Sigmoid colon (tissue), 7 donors: ENCODE measurements around the gene CPNE1. TPM values are rescaled to one million over a fixed set of nuclear protein-coding genes. Genes with fewer than 3 reads are reported as not detected.
A peak's percentile ranks its signal among the peaks of the same experiment; 100 is the strongest.

Experiments
- DNase-seq: peaks from one replicate; pipeline ENCODE4 v3.0.0-alpha.2; 2019
- H3K27ac ChIP-seq, 4 donors: fragments of 200-600 bp; sonication (generic); one replicate each; pipeline ENCODE4 v1.5.1; 2016 to 2019; ENCODE audit warnings: mild to moderate bottlenecking in 1 of 4
- H3K27me3 ChIP-seq, 3 donors: fragments of 200-600 bp; sonication (generic); one replicate each; pipeline ENCODE4 v1.5.1; 2019; ENCODE audit warnings: mild to moderate bottlenecking in 1 of 3
- H3K36me3 ChIP-seq, 4 donors: fragments of 200-600 bp; sonication (generic); one replicate each; pipeline ENCODE4 v1.5.1; 2016 to 2019
- H3K4me1 ChIP-seq, 4 donors: fragments of 200-600 bp; sonication (generic); one replicate each; pipeline ENCODE4 v1.5.1; 2017 to 2019
- H3K4me3 ChIP-seq, 4 donors: fragments of 200-600 bp; sonication (generic); one replicate each; pipeline ENCODE4 v1.5.1; 2017 to 2019; ENCODE audit warnings: mild to moderate bottlenecking in 2 of 4, moderate library complexity in 1 of 4
- H3K9me3 ChIP-seq, 4 donors: fragments of 200-600 bp in 3 of 4; sonication (generic) in 3 of 4; one replicate each; pipeline versions ENCODE4 v1.5.1 to v1.6.1; 2013 to 2019
- EP300 ChIP-seq, 4 donors: sonication (generic); formaldehyde crosslinking; IDR thresholded peaks; one replicate each; pipeline ENCODE4 v1.6.1; 2017; ENCODE audit warnings: antibody characterized with exemption in 4 of 4
- POLR2A ChIP-seq, 2 donors: fragments of 450-650 bp; IDR thresholded peaks; one replicate each; pipeline ENCODE4 v1.6.1; 2016; ENCODE audit warnings: antibody characterized with exemption in 2 of 2, mild to moderate bottlenecking in 2 of 2, moderate library complexity in 2 of 2
- POLR2AphosphoS5 ChIP-seq, 4 donors: sonication (generic); formaldehyde crosslinking; IDR thresholded peaks; one replicate each; pipeline ENCODE4 v1.6.1; 2017; ENCODE audit warnings: antibody characterized with exemption in 4 of 4
- WGBS, 2 donors: extraction: QIAGEN DNeasy Blood & Tissue Kit; methylation state at CpG; one replicate each; pipeline ENCODE4 v1.1.7; 2013; 5-methylcytosine and 5-hydroxymethylcytosine counted together
- intact Hi-C: fragments of 100-400 bp; cut with DNase I; formaldehyde crosslinking; loops from one replicate; pipeline ENCODE4 v1.15.1; 2023
- polyA plus RNA-seq, 3 donors: library from polyadenylated mRNA; stranded (reverse); fragments of 200-250 nt; gene quantifications; one replicate each; pipeline ENCODE4 v1.2.3, GENCODE V29; 2013
- total RNA-seq, 4 donors: library from RNA; depleted of rRNA; stranded (reverse); fragments of >200 nt; gene quantifications; one replicate each; pipeline ENCODE4 v1.1.0, GENCODE V29; 2016
- TF ChIP-seq, protein P1 (sequence below), 4 experiments: fragments of 450-650 bp in 3 of 4; fragments of 200-600 bp in 1 of 4; IDR thresholded peaks; one replicate each; pipeline ENCODE4 v1.5.1; 2016 to 2019; ENCODE audit warnings: antibody characterized with exemption in 4 of 4, mild to moderate bottlenecking in 3 of 4, moderate library complexity in 2 of 4
- donor health status: healthy with polysubstance abuse.
- donor health status: Bipolar disorder and iron deficiency.
- donor health status: healthy.

Gene CPNE1
- total and polyA plus RNA-seq, 7 donors = 56.5 to 156 (median 76.8) TPM

DNA sequence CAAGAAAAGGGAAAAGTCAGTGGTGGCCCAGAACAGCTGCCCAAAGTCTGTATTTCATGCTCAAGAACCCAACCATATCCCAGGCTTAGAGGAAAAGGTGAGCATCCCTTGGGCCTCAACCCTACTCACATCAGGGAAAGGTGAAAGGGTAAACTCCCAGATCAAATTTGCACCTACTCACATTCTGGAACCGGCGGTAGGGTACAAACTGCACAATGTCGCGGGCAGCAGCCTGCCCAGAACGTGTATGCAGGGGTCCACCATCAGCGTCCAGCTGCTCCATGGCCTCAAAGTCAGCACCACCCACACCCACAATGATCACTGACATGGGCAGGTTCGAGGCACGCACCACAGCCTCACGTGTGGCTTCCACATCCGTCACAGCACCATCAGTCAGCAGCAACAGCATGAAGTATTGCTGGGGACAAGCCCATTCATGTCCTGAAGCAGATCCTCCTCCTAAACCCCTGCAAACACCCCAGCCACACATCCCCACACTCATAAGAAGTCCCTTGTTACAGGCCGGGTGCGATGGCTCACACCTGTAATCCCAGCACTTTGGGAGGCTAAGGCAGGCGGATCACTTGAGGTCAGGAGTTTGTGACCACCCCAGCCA lies 38.2 kb downstream of the CPNE1 start:
- H3K9me3 ChIP-seq = no peaks in the 10 kb centered on the region
- no peak overlapping the region for H3K4me3 ChIP-seq
- DNase-seq = no peak
- H3K4me1 ChIP-seq = no peaks in the 10 kb centered on the region
- H3K27me3 ChIP-seq = no peaks in the 10 kb centered on the region
- intact Hi-C loops = no loop called here
- H3K36me3 ChIP-seq = peaks cover 19 to 78% (median 51%) of the 10 kb centered on the region in 4 donors
- WGBS, 2 donors = 93 to 96% methylated on average over 13 of the region's 13 CpGs
- TF ChIP-seq POLR2AphosphoS5 (IDR thresholded peaks at IDR 0.05) (no peak), POLR2A (IDR thresholded peaks at IDR 0.05) (no peak), EP300 (IDR thresholded peaks at IDR 0.05) (no peak)
- TF ChIP-seq, protein P1, sequence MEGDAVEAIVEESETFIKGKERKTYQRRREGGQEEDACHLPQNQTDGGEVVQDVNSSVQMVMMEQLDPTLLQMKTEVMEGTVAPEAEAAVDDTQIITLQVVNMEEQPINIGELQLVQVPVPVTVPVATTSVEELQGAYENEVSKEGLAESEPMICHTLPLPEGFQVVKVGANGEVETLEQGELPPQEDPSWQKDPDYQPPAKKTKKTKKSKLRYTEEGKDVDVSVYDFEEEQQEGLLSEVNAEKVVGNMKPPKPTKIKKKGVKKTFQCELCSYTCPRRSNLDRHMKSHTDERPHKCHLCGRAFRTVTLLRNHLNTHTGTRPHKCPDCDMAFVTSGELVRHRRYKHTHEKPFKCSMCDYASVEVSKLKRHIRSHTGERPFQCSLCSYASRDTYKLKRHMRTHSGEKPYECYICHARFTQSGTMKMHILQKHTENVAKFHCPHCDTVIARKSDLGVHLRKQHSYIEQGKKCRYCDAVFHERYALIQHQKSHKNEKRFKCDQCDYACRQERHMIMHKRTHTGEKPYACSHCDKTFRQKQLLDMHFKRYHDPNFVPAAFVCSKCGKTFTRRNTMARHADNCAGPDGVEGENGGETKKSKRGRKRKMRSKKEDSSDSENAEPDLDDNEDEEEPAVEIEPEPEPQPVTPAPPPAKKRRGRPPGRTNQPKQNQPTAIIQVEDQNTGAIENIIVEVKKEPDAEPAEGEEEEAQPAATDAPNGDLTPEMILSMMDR (IDR thresholded peaks at IDR 0.05) = no peak
- no peak overlapping the region for H3K27ac ChIP-seq

DNA sequence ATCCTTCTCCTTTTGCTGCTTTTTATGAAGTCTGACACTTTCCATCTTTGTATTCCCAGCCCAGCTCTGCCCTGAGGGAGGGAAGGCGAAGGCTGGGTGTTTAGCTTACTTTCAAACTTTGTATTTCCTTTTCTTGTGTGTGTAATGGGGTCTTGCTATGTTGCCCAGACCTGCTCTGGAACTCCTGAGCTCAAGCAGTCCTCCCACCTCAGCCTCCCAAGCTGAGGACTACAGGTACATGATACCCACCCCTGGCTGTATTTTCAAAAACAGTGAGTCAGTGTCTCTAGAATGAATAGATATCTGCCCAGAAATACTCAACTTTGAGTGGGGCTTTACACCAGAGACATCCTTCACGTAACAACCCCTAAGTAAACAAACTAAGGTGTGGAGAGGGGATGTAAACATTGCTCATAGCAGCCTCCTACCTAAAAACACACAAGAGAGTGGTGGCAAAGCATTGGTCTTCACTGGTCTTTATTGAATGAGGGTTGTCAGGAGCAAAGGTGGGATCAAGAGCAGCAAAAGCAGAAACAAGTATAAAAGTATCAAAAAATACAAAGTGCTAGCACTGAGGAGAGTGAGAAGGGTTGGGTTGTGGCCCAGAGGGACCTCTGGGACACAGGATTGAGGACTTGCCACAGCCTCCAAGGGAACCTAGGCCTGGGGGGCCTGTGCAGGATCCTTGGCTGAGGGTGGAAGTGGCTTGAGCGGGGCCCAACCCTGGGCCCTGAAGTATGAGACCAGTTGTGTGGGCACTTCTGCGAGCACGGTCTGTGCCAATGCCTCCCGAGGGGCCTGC lies 38.9 kb downstream of the CPNE1 start:
- peaks cover 16 to 73% (median 44%) of the 10 kb centered on the region in 4 donors for H3K36me3 ChIP-seq
- 89 to 91% methylated on average over 6 of the region's 6 CpGs for WGBS, 2 donors
- TF ChIP-seq POLR2A (IDR thresholded peaks at IDR 0.05) (no peak), POLR2AphosphoS5 (IDR thresholded peaks at IDR 0.05) (no peak)
- TF ChIP-seq, protein P1 (IDR thresholded peaks at IDR 0.05) = no peak

DNA sequence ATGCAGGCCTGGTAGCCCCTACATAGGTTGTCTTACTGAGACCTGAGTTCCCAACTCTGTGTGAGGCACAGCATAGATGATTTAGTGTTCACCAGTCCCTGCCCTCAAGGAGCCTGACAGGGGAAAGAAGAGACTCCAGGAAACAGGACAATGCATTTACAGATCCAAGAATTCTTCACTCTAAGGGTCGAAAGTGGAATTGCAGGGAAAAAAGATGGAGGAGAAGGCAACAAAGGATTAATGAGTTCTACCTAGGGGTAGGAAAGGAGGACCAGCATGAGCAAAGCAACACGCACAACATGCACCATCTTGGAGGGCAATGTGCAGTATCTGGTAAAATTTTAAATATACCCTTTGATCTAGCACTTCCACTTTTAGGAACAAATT lies 43.1 kb downstream of the CPNE1 start:
- H3K4me3 ChIP-seq = no peak overlapping the region
- H3K9me3 ChIP-seq = no peaks in the 10 kb centered on the region
- 93 to 96% methylated on average over 2 of the region's 2 CpGs for WGBS, 2 donors
- no peak for DNase-seq
- peaks cover 10 to 33% (median 16%) of the 10 kb centered on the region in 4 donors for H3K36me3 ChIP-seq
- H3K27ac ChIP-seq = no peak overlapping the region
- TF ChIP-seq EP300 (IDR thresholded peaks at IDR 0.05) (no peak), POLR2AphosphoS5 (IDR thresholded peaks at IDR 0.05) (no peak), POLR2A (IDR thresholded peaks at IDR 0.05) (no peak)
- TF ChIP-seq, protein P1 (IDR thresholded peaks at IDR 0.05) = no peak
- H3K27me3 ChIP-seq = no peaks in the 10 kb centered on the region
- intact Hi-C loops = no loop called here
- H3K4me1 ChIP-seq = peaks cover 0 to 35% (median 30%) of the 10 kb centered on the region in 4 donors

More for the DNA sequence above, 38.9 kb downstream of the CPNE1 start:
- Histone ChIP-seq H3K4me1 (no peaks in the 10 kb centered on the region), H3K4me3 (no peak overlapping the region), H3K27me3 (no peaks in the 10 kb centered on the region), H3K9me3 (no peaks in the 10 kb centered on the region), H3K27ac (no peak overlapping the region)
- no peak for DNase-seq
- intact Hi-C loops = no loop called here

DNA sequence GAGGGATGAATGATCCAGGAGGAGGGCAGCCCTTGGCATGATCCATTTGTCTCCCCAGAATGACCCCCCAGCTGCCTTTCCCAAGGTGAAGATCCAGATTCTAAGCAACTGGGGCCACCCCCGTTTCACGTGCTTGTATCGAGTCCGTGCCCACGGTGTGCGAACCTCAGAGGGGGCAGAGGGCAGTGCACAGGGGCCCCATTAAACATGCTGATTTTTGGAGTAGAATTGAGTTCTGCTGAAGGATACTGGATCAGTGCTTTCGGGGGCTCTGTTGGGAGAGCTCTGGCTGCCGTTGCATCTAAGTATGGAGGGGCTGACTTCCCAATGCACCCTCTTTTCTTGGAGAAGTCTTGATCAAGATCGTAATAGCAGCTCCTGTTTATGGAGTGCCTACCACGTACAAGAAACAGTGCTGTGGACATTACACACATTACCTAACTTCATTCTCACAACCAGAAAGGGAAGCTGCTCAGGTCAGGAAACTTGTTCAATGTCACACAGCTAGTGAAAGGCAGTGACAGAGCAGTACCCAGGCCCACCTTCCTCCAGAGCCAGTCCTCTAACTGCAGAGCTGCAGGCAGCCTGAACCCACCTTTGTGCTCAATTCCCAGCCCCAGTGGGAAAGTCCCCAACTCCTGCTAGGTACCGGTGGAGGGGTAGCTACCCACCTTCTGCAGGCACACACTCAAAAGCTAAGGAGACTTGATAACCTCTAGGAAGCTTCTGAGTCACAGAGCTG lies 43.7 kb downstream of the CPNE1 start:
- TF ChIP-seq POLR2AphosphoS5 (IDR thresholded peaks at IDR 0.05) = peak in 1 of 4 donors; percentile 11
- TF ChIP-seq POLR2A (IDR thresholded peaks at IDR 0.05) = no peak

More for the DNA sequence above, 43.7 kb downstream of the CPNE1 start:
- intact Hi-C loops = no loop called here
- H3K9me3 ChIP-seq = no peaks in the 10 kb centered on the region
- no peaks in the 10 kb centered on the region for H3K27me3 ChIP-seq
- 94 to 95% methylated on average over 11 of the region's 11 CpGs for WGBS, 2 donors
- DNase-seq = peak; percentile 53
- no peak overlapping the region for H3K27ac ChIP-seq
- H3K36me3 ChIP-seq = peaks cover 5 to 27% (median 10%) of the 10 kb centered on the region in 4 donors
- H3K4me1 ChIP-seq = peaks cover 0 to 36% (median 30%) of the 10 kb centered on the region in 4 donors
- H3K4me3 ChIP-seq = no peak overlapping the region
